Endothelial cell of umbilical vein (primary cell): ENCODE results near the gene RASA1. TPM values are rescaled to one million over a fixed set of nuclear protein-coding genes. Genes with fewer than 3 reads are reported as not detected.

ENCODE experiments used
- BruUV-seq: library from RNA; stranded (reverse); fragments of 400-500 nt; replicated peaks from 2 replicates; lab custom pipeline; 2021; lab: Mats Ljungman, UMichigan
- CTCF ChIA-PET: fragments of 300-600, 350-600 bp; sonication (Branson Sonifier 250); formaldehyde crosslinking; loops from one replicate; lab custom pipeline; 2021; ENCODE audit warnings: antibody characterized with exemption, inconsistent platforms; lab: Charles Lee
- POLR2A ChIA-PET: fragments of 300-600, 350-600 bp; sonication (Branson Sonifier 250); formaldehyde crosslinking; loops from one replicate; lab custom pipeline; 2021; ENCODE audit warnings: antibody characterized with exemption, inconsistent platforms; lab: Charles Lee
- DNase-seq: peaks from one replicate; pipeline ENCODE4 v3.0.0-alpha.2; 2011; ENCODE audit warnings: low read depth, low spot score
- FAIRE-seq: peaks from 2 replicates; lab custom pipeline; 2011; peaks lifted over from hg19 to GRCh38; lab: Jason Lieb, UNC
- H2AFZ ChIP-seq: 2 replicates; pipeline ENCODE4 v1.6.0; 2012; ENCODE audit warnings: low read depth, low read length, control low read depth, inconsistent platforms
- H3K27ac ChIP-seq: 2 replicates; pipeline ENCODE4 v1.5.1; 2011; ENCODE audit warnings: low read depth, mild to moderate bottlenecking, control low read depth, low read length, moderate library complexity; ENCODE audit not compliant: insufficient read depth
- H3K27me3 ChIP-seq, 2 experiments: 2 replicates each; pipeline versions ENCODE4 v1.6.0 to v1.6.1; 2011; ENCODE audit warnings: low read length in 2 of 2, mixed read lengths in 1 of 2; ENCODE audit not compliant: control insufficient read depth in 2 of 2, insufficient read depth in 2 of 2
- H3K36me3 ChIP-seq, 2 experiments: 2 replicates in 1 of 2; 3 replicates in 1 of 2; pipeline ENCODE4 v1.5.1; 2011; ENCODE audit warnings: low read length in 2 of 2, mild to moderate bottlenecking in 1 of 2, moderate library complexity in 1 of 2; ENCODE audit not compliant: control insufficient read depth in 2 of 2, insufficient read depth in 2 of 2; ENCODE audit errors: extremely low read depth in 1 of 2
- H3K4me1 ChIP-seq: 3 replicates; pipeline ENCODE4 v1.5.1; 2011; ENCODE audit warnings: mild to moderate bottlenecking, low read length; ENCODE audit not compliant: control insufficient read depth, insufficient read depth; ENCODE audit errors: extremely low read depth
- H3K4me2 ChIP-seq: 2 replicates; pipeline ENCODE4 v1.6.1; 2011; ENCODE audit warnings: low read length, control low read depth, mixed read lengths; ENCODE audit not compliant: insufficient read depth
- H3K4me3 ChIP-seq, 3 experiments: fragments of 200-600 bp in 1 of 3; sonication (generic), shearing (Covaris generic) in 1 of 3; replicated peaks in 1 of 3; 2 replicates each; pipeline ENCODE4 v1.5.1; 2011 to 2016; ENCODE audit warnings: control low read depth in 3 of 3, low read length in 3 of 3, mild to moderate bottlenecking in 2 of 3, inconsistent platforms in 1 of 3, low read depth in 1 of 3, moderate library complexity in 1 of 3; ENCODE audit not compliant: insufficient read depth in 1 of 3
- H3K79me2 ChIP-seq: 2 replicates; pipeline ENCODE4 v1.6.0; 2012; ENCODE audit warnings: low read length, inconsistent platforms; ENCODE audit not compliant: control insufficient read depth, insufficient read depth
- H3K9ac ChIP-seq: replicated peaks from 2 replicates; pipeline ENCODE3; 2011; ENCODE audit warnings: low read length, control low read depth; ENCODE audit not compliant: insufficient read depth; ENCODE audit errors: extremely low read depth
- H3K9me1 ChIP-seq: replicated peaks from 3 replicates; pipeline ENCODE4 v1.6.0; 2011; ENCODE audit warnings: mild to moderate bottlenecking, low read length; ENCODE audit not compliant: control insufficient read depth, insufficient read depth; ENCODE audit errors: extremely low read depth
- H3K9me3 ChIP-seq: replicated peaks from 2 replicates; pipeline ENCODE4 v1.5.1; 2012; ENCODE audit warnings: low read length, inconsistent platforms; ENCODE audit not compliant: control insufficient read depth, insufficient read depth
- H4K20me1 ChIP-seq: replicated peaks from 2 replicates; pipeline ENCODE3; 2011; ENCODE audit warnings: mild to moderate bottlenecking, low read length; ENCODE audit not compliant: control insufficient read depth, insufficient read depth; ENCODE audit errors: extremely low read depth
- CTCF ChIP-seq, 2 donors: IDR thresholded peaks; 1 replicate in 1 of 2; 2 replicates in 1 of 2; pipeline ENCODE4 v1.5.1; 2011; ENCODE audit warnings: low read length in 2 of 2, mild to moderate bottlenecking in 2 of 2, moderate library complexity in 2 of 2, control low read depth in 1 of 2, inconsistent platforms in 1 of 2, low read depth in 1 of 2; ENCODE audit not compliant: insufficient read depth in 1 of 2; ENCODE audit errors: extremely low read depth in 1 of 2
- EZH2 ChIP-seq: IDR thresholded peaks from 2 replicates; pipeline ENCODE4 v1.6.1; 2012; ENCODE audit warnings: borderline replicate concordance, low read depth, mild to moderate bottlenecking, moderate library complexity, low read length, inconsistent platforms; ENCODE audit not compliant: severe bottlenecking
- FOS ChIP-seq: IDR thresholded peaks from 2 replicates; pipeline ENCODE4 v1.6.1; 2011; ENCODE audit warnings: mild to moderate bottlenecking, low read length, moderate library complexity, borderline replicate concordance; ENCODE audit not compliant: insufficient read depth
- GATA2 ChIP-seq: IDR thresholded peaks from 2 replicates; pipeline ENCODE4 v1.7.0; 2011; ENCODE audit warnings: low read depth, mild to moderate bottlenecking, moderate library complexity, mixed read lengths, low read length; ENCODE audit not compliant: insufficient read length, insufficient read depth
- JUN ChIP-seq: IDR thresholded peaks from 2 replicates; pipeline ENCODE4 v1.6.1; 2011; ENCODE audit warnings: borderline replicate concordance, low read depth; ENCODE audit not compliant: insufficient read length, insufficient read depth
- MAX ChIP-seq: IDR thresholded peaks from 2 replicates; pipeline ENCODE4 v1.6.1; 2011; ENCODE audit not compliant: insufficient read depth, insufficient read length
- MYC ChIP-seq: IDR thresholded peaks from one replicate; pipeline ENCODE4 v1.6.1; 2011; ENCODE audit warnings: mild to moderate bottlenecking, low read depth, low read length
- POLR2A ChIP-seq: IDR thresholded peaks from 2 replicates; pipeline ENCODE4 v1.6.1; 2012; ENCODE audit warnings: low read depth, mild to moderate bottlenecking, control low read depth, low read length
- POLR2AphosphoS5 ChIP-seq: IDR thresholded peaks from 2 replicates; pipeline ENCODE4 v1.6.1; 2012; ENCODE audit warnings: low read depth, mild to moderate bottlenecking, control low read depth, low read length, moderate library complexity; ENCODE audit not compliant: insufficient read depth
- dilution Hi-C: fragments of 300-500 bp; cut with MboI; formaldehyde crosslinking; loops from one replicate; pipeline ENCODE4 v1.15.0; 2019; ENCODE audit warnings: low sequenced_read_pairs; ENCODE audit not compliant: extremely low pct_ligation_motif_present
- intact Hi-C: fragments of 100-400 bp; cut with micrococcal nuclease; formaldehyde crosslinking; loops from one replicate; pipeline ENCODE4 v1.10.0; 2022
- polyA plus RNA-seq, 4 experiments: library from polyadenylated mRNA; depleted of rRNA in 3 of 4; stranded (reverse) in 3 of 4; unstranded in 1 of 4; fragments of >200 nt; gene quantifications; 2 replicates each; pipeline versions ENCODE4 v1.2.1 to v1.2.3, GENCODE V29; 2011 to 2012; ENCODE audit warnings: missing spikeins in 1 of 4
- total RNA-seq: library from RNA; stranded (reverse); gene quantifications from 2 replicates; pipeline ENCODE4 v1.2.3, GENCODE V29; 2021

The RASA1 gene
- total and polyA plus RNA-seq, 2 donors (not counting 3 experiments of a cell fraction or from before 2014, with no cell fraction given), result 23.1 to 42.0 TPM

GRCh38 chr5:87392170-87392569, 124.5 kb downstream of the RASA1 start:
- Histone ChIP-seq H3K79me2 (peaks cover 12% of the 10 kb centered on the region), H3K9ac (no peak overlapping the region)
- no TSS peak for BruUV-seq

More at GRCh38 chr5:87392170-87392569, 124.5 kb downstream of the RASA1 start:
- Histone ChIP-seq H3K9me3 (no peaks in the 10 kb centered on the region), H3K27me3 (no peaks in the 10 kb centered on the region), H3K9me1 (no peaks in the 10 kb centered on the region), H3K4me1 (peaks cover 25% of the 10 kb centered on the region), H3K4me2 (no peak overlapping the region), H2AFZ (no peak overlapping the region), H3K27ac (peak overlapping the region; percentile 91), H3K4me3 (no peak overlapping the region), H3K36me3 (peaks cover 9 to 40% of the 10 kb centered on the region in 2 experiments), H4K20me1 (no peaks in the 10 kb centered on the region)
- no peak for TF ChIP-seq EZH2
- TF ChIP-seq POLR2A, result no peak
- TF ChIP-seq MYC, result no peak
- TF ChIP-seq GATA2, result no peak
- no peak for TF ChIP-seq POLR2AphosphoS5
- TF ChIP-seq MAX, result no peak
- TF ChIP-seq JUN, result no peak
- TF ChIP-seq FOS, result no peak
- no peak for TF ChIP-seq CTCF (IDR thresholded peaks at IDR 0.05; ENCODE audit: extremely low read depth in 1 of 2, insufficient read depth in 1 of 2, low read depth in 1 of 2, low read length in 2 of 2)
- no peak for DNase-seq
- CTCF ChIA-PET, result interaction anchor here (2.7 kb wide), 1 partner anchor 9 kb away, joined by 17 read pairs; no protein-coding TSS in a partner anchor
- POLR2A ChIA-PET, result no interaction called here
- intact Hi-C loops, result loop anchor here (5.0 kb wide), 1 partner anchor 240 kb away; no protein-coding TSS in a partner anchor
- FAIRE-seq, result no peak
- dilution Hi-C loops, result no loop called here
